ENCODE data around the gene PEAR1.

GRCh38 chr1:156957634-156958033 lies 64.1 kb downstream of the PEAR1 start:
- TF ChIP-seq CTCF (IDR thresholded peaks at IDR 0.05) (no peak), POLR2AphosphoS5 (IDR thresholded peaks at IDR 0.05) (no peak)
